Adrenal gland (tissue), 12 donors: ENCODE results near the gene EPHA3. TPM values are rescaled to one million over a fixed set of nuclear protein-coding genes. Genes with fewer than 3 reads are reported as not detected.

Source experiments
- DNase-seq, 7 donors: peaks; one replicate each; pipeline ENCODE4 v3.0.0-alpha.2; 2019 to 2020
- H3K27ac ChIP-seq, 5 donors: fragments of 200-600 bp; sonication (generic) in 4 of 5; 1 replicate in 3 of 5; 2 replicates in 2 of 5; pipeline versions ENCODE4 v1.5.1 to v1.8.0; 2016 to 2020; ENCODE audit warnings: mild to moderate bottlenecking in 1 of 5
- H3K27me3 ChIP-seq: fragments of 200-600 bp; 2 replicates; pipeline ENCODE4 v1.8.0; 2021
- H3K36me3 ChIP-seq, 2 donors: fragments of 200-600 bp; replicated peaks in 1 of 2; 1 replicate in 1 of 2; 2 replicates in 1 of 2; pipeline versions ENCODE4 v1.5.1 to v1.8.0; 2018 to 2022
- H3K4me1 ChIP-seq, 2 donors: fragments of 200-600 bp; replicated peaks in 1 of 2; 1 replicate in 1 of 2; 2 replicates in 1 of 2; pipeline versions ENCODE4 v1.5.1 to v1.8.0; 2018 to 2021
- H3K4me3 ChIP-seq, 4 donors: fragments of 200-600 bp; sonication (generic) in 3 of 4; one replicate each; pipeline ENCODE4 v1.5.1; 2016 to 2018
- H3K9me3 ChIP-seq, 3 donors: fragments of 200-600 bp; sonication (generic) in 1 of 3; replicated peaks in 1 of 3; 1 replicate in 2 of 3; 2 replicates in 1 of 3; pipeline versions ENCODE4 v1.5.1 to v1.8.0; 2016 to 2021
- CTCF ChIP-seq, 6 experiments: fragments of 450-650 bp in 4 of 6; fragments of 200-600 bp in 2 of 6; sonication (generic) in 1 of 6; IDR thresholded peaks; 1 replicate in 5 of 6; 2 replicates in 1 of 6; pipeline versions ENCODE4 v1.5.1 to v1.8.0; 2016 to 2021; ENCODE audit warnings: antibody characterized with exemption in 6 of 6, mild to moderate bottlenecking in 2 of 6, moderate library complexity in 1 of 6
- POLR2A ChIP-seq, 2 donors: fragments of 450-650 bp; IDR thresholded peaks; one replicate each; pipeline ENCODE4 v1.6.1; 2017; ENCODE audit warnings: antibody characterized with exemption in 2 of 2, mild to moderate bottlenecking in 2 of 2, moderate library complexity in 1 of 2
- WGBS, 4 donors: extraction: QIAGEN DNeasy Blood & Tissue Kit in 2 of 4; methylation state at CpG; one replicate each; pipeline versions ENCODE4 v1.1.5 to v1.1.7; 2013 to 2017; 5-methylcytosine and 5-hydroxymethylcytosine counted together
- intact Hi-C, 2 donors: fragments of 100-400 bp; cut with DNase I; formaldehyde crosslinking; loops; one replicate each; pipeline versions ENCODE4 v1.14.1 to v1.15.0; 2022 to 2023
- polyA plus RNA-seq, 3 donors: library from polyadenylated mRNA; stranded (reverse); fragments of 200-250 nt in 2 of 3; fragments of 350-450 nt in 1 of 3; fragmentation: Illumina TruSeq in 1 of 3; extraction: RNeasy Lipid Tissue Mini Kit (QIAGEN cat#74804) in 1 of 3; gene quantifications; one replicate each; pipeline ENCODE4 v1.2.3, GENCODE V29; 2013 to 2014
- total RNA-seq, 9 donors: library from RNA; depleted of rRNA in 4 of 9; stranded (reverse); fragments of >200 nt in 4 of 9; fragments of 120-200 nt in 1 of 9; fragmentation: NEBNext Ultra II Directional in 1 of 9; extraction: Animal tissue kit (Norgen Biotek cat#: 25700) in 1 of 9; gene quantifications; one replicate each; pipeline versions ENCODE4 v1.1.0 to v1.2.4, GENCODE V29; 2013 to 2023
- donor health status: healthy with polysubstance abuse.
- donor health status: Bipolar disorder and iron deficiency.
- donor health status: DM: yes; HTN: yes; CAD: no.
- donor health status: DM: no; HTN: no; CAD: no.
- donor health status: DM: no; HTN: no; CAD: no.
- donor health status: DM: yes; HTN: yes; CAD: no.

The EPHA3 gene
- total and polyA plus RNA-seq, 12 donors: 0.17 to 5.1 (median 0.48) TPM

DNA sequence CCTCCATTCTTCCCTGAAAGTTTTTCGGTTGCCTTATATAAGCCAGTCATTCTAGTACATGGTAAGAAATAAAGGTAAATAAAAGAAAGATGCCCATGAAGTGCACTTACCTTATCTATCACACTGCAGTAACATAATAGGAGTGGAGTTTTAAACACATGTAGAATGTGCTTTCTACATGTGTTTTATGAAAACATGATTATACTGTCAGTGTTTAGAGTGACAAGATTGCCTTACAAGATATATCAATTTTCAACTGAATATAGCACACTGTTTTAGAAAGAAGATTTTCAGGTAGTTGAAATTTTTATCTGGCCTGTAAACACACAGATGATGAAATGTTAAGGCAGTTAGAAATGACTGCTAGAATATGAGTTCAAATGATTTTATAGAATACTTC, 219.6 kb downstream of the EPHA3 start:
- intact Hi-C loops: no loop called here
- no peak for TF ChIP-seq POLR2A (IDR thresholded peaks at IDR 0.05)
- TF ChIP-seq CTCF (IDR thresholded peaks at IDR 0.05): no peak
- H3K9me3 ChIP-seq: no peaks in the 10 kb centered on the region
- 88 to 90% (median 89%) methylated on average over 1 of the region's 1 CpG for WGBS, 4 donors
- H3K36me3 ChIP-seq: no peaks in the 10 kb centered on the region
- no peak overlapping the region for H3K4me3 ChIP-seq
- no peaks in the 10 kb centered on the region for H3K27me3 ChIP-seq
- H3K4me1 ChIP-seq: no peaks in the 10 kb centered on the region
- no peak for DNase-seq
- H3K27ac ChIP-seq: no peak overlapping the region

DNA sequence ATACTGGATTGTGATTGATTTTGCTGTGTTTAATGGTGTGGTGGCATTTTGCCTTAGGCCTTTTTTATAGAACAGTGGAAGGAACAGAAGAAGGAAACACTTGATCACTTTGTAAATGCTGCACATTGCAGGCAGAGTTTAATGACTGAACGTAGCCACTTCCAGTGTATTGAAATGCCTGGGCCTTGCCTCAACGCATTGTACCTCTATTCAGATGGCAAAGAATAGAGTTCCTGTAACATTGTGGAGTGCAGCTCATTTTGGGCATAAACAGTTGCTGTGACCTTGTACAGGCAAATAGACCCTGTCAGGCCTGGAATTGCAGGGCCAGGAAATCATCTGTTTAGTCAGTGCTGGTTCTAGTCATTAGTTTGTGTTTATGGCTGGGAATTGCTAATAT, 225.0 kb downstream of the EPHA3 start:
- intact Hi-C loops: no loop called here
- 69 to 94% (median 77%) methylated on average over 2 of the region's 2 CpGs for WGBS, 4 donors
- TF ChIP-seq CTCF (IDR thresholded peaks at IDR 0.05): no peak
- no peak for TF ChIP-seq POLR2A (IDR thresholded peaks at IDR 0.05)
- no peak for DNase-seq
- no peaks in the 10 kb centered on the region for H3K4me1 ChIP-seq
- H3K27me3 ChIP-seq: no peaks in the 10 kb centered on the region
- no peaks in the 10 kb centered on the region for H3K36me3 ChIP-seq
- no peak overlapping the region for H3K4me3 ChIP-seq
- H3K27ac ChIP-seq: no peak overlapping the region
- H3K9me3 ChIP-seq: no peaks in the 10 kb centered on the region

DNA sequence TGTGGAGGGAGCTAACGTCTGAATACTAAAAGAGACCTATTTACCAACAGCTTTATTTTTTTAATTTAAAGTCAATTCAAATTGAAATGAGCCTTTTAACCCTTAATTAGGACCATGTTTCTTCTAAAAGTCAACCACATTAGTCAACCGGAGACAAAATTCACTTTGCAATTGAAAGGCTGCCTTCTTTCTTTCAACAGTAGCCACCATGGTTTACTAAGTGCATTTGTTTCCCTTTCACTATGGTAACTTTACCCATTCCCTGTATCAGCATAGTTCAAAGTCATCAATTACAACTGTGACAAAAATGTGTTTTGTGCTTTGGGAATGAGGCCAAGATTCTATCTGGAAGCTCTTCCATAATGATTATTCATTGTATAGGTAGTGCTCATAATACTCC, 225.4 kb downstream of the EPHA3 start:
- Histone ChIP-seq H3K36me3 (no peaks in the 10 kb centered on the region), H3K27me3 (no peaks in the 10 kb centered on the region), H3K4me1 (no peaks in the 10 kb centered on the region), H3K27ac (no peak overlapping the region), H3K9me3 (no peaks in the 10 kb centered on the region), H3K4me3 (no peak overlapping the region)
- 56 to 71% (median 65%) methylated on average over 2 of the region's 2 CpGs for WGBS, 4 donors
- no peak for TF ChIP-seq CTCF (IDR thresholded peaks at IDR 0.05)
- DNase-seq: no peak
- intact Hi-C loops: no loop called here

DNA sequence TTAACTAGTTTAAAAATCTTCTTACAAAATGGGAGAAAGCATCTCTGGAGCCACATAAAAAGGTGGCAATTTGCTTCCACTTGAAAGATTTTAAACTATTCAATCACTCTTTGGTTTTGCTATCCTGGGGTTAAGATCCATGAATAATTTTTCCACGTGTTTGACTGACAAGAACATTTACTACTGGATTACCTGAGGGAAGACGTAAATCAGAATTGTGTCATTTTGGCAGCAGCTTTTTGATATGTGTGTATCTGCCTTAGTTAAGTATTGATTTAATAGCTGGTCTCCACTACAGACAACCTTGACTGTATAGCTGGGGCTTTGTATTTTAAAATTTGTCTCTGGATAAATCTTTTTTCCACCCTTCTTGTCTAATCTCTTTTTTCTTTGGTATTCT, 228.3 kb downstream of the EPHA3 start:
- Histone ChIP-seq H3K4me1 (no peaks in the 10 kb centered on the region), H3K27ac (no peak overlapping the region), H3K27me3 (no peaks in the 10 kb centered on the region), H3K36me3 (no peaks in the 10 kb centered on the region), H3K9me3 (no peaks in the 10 kb centered on the region), H3K4me3 (no peak overlapping the region)
- 43 to 67% (median 50%) methylated on average over 2 of the region's 2 CpGs for WGBS, 4 donors
- intact Hi-C loops: no loop called here
- DNase-seq: no peak
- no peak for TF ChIP-seq CTCF (IDR thresholded peaks at IDR 0.05)
- no peak for TF ChIP-seq POLR2A (IDR thresholded peaks at IDR 0.05)
